Suprapubic skin (tissue), 3 donors: Measurements from ENCODE around the gene TFAP2C.

Experiments used
- CTCF ChIP-seq, 2 donors: fragments of 200-600 bp in 1 of 2; fragments of 450-650 bp in 1 of 2; sonication (generic) in 1 of 2; IDR thresholded peaks; one replicate each; pipeline ENCODE4 v1.5.1; 2016 to 2019; ENCODE audit warnings: antibody characterized with exemption in 2 of 2, mild to moderate bottlenecking in 1 of 2, moderate library complexity in 1 of 2
- POLR2A ChIP-seq, 2 donors: fragments of 450-650 bp; IDR thresholded peaks; one replicate each; pipeline ENCODE4 v1.6.1; 2017; ENCODE audit warnings: antibody characterized with exemption in 2 of 2, mild to moderate bottlenecking in 2 of 2, moderate library complexity in 2 of 2

GRCh38 chr20:56664796-56665195 is 35.7 kb downstream of the TFAP2C start:
- no peak for TF ChIP-seq CTCF (IDR thresholded peaks at IDR 0.05)
- TF ChIP-seq POLR2A (IDR thresholded peaks at IDR 0.05) = no peak
